GM12891 (cell line): ENCODE results near the gene GNPTAB.

ENCODE experiments used
- POLR2A ChIP-seq: IDR thresholded peaks from 2 replicates; pipeline ENCODE4 v1.6.1; 2011; ENCODE audit warnings: low read depth, low read length, control low read depth
- POLR2AphosphoS5 ChIP-seq: IDR thresholded peaks from 2 replicates; pipeline ENCODE4 v1.6.1; 2011; ENCODE audit warnings: low read depth, low read length, control low read depth
- POU2F2 ChIP-seq: IDR thresholded peaks from 2 replicates; pipeline ENCODE4 v1.6.1; 2011; ENCODE audit warnings: low read depth, mild to moderate bottlenecking, control low read depth, low read length, moderate library complexity
- SPI1 ChIP-seq: IDR thresholded peaks from 2 replicates; pipeline ENCODE4 v1.6.1; 2011; ENCODE audit warnings: low read depth, low read length, control low read depth
- TAF1 ChIP-seq: IDR thresholded peaks from 2 replicates; pipeline ENCODE4 v1.6.1; 2011; ENCODE audit warnings: low read depth, low read length, control low read depth

DNA sequence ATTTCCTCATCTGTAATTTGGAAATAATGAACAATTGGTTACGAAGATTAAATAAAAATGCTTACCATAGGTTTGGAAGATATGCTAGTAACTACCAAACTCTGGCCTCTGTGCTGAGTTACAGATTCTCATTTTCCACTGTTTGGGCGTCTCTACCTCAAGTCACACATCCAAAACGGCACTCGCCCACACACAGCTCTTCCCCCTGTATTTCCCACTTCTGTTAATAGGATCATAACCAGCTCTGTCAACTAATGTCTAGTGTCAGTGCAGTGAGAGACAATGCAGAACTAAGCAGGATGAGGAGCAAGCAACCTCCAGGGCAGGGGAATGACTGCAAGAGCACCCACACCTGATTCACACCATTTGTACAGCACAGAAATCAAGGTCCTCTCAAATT, 80.6 kb downstream of the GNPTAB start:
- no peak for TF ChIP-seq POLR2A
- no peak for TF ChIP-seq SPI1
- TF ChIP-seq TAF1, result no peak
- no peak for TF ChIP-seq POLR2AphosphoS5
- no peak for TF ChIP-seq POU2F2
